GM12875 (cell line): ENCODE measurements around the gene GRID2.

Experiments
- H3K4me3 ChIP-seq: one replicate; pipeline ENCODE4 v1.5.1; 2011; ENCODE audit warnings: low read depth, low read length, control low read depth
- CTCF ChIP-seq: IDR thresholded peaks from 2 replicates; pipeline ENCODE4 v1.5.1; 2011; ENCODE audit warnings: low read depth, mild to moderate bottlenecking, control low read depth, inconsistent platforms, low read length, moderate library complexity, borderline replicate concordance; ENCODE audit not compliant: insufficient read depth

GRID2 gene

GRCh38 chr4:92334716-92335350, 31.1 kb downstream of the GRID2 start:
- no peak overlapping the region for H3K4me3 ChIP-seq
- TF ChIP-seq CTCF, result no peak

- TF ChIP-seq CTCF, result no peak
- H3K4me3 ChIP-seq, result no peak overlapping the region
These were observed 35.9 kb downstream of the GRID2 start for GRCh38 chr4:92339676-92340075.

- H3K4me3 ChIP-seq, result no peak overlapping the region
- TF ChIP-seq CTCF, result no peak
These were observed 40.5 kb downstream of the GRID2 start for GRCh38 chr4:92344216-92344615.

- no peak for TF ChIP-seq CTCF
- H3K4me3 ChIP-seq, result no peak overlapping the region
These were observed 42.5 kb downstream of the GRID2 start for GRCh38 chr4:92346289-92346688.

GRCh38 chr4:92357966-92358365, 54.2 kb downstream of the GRID2 start:
- TF ChIP-seq CTCF, result no peak
- H3K4me3 ChIP-seq, result no peak overlapping the region

GRCh38 chr4:92359491-92359890, 55.7 kb downstream of the GRID2 start:
- H3K4me3 ChIP-seq, result no peak overlapping the region
- no peak for TF ChIP-seq CTCF

- no peak overlapping the region for H3K4me3 ChIP-seq
- TF ChIP-seq CTCF, result no peak
These were observed 58.3 kb downstream of the GRID2 start for GRCh38 chr4:92362028-92362427.
